H1 (cell line): ENCODE data around the gene LGALS16. TPM values are rescaled to one million over a fixed set of nuclear protein-coding genes. Genes with fewer than 3 reads are reported as not detected.

Experiments used
- CTCF ChIA-PET: fragments of 300-600 bp; sonication (Branson Sonifier 250); formaldehyde crosslinking; loops from one replicate; lab custom pipeline; 2021; ENCODE audit not compliant: partially characterized antibody; lab: Charles Lee
- POLR2A ChIA-PET: fragments of 300-600 bp; sonication (Branson Sonifier 250); formaldehyde crosslinking; loops from one replicate; lab custom pipeline; 2021; ENCODE audit warnings: inconsistent platforms; ENCODE audit not compliant: partially characterized antibody; lab: Charles Lee
- DNase-seq, 2 experiments: peaks; one replicate each; pipeline versions ENCODE4 v3.0.0 to v3.0.0-alpha.2; 2010 to 2022; ENCODE audit warnings: low spot score in 2 of 2, low read depth in 1 of 2, mixed read lengths in 1 of 2
- FAIRE-seq: peaks from 2 replicates; lab custom pipeline; 2011; peaks lifted over from hg19 to GRCh38; lab: Jason Lieb, UNC
- H2AFZ ChIP-seq: 2 replicates; pipeline ENCODE4 v1.8.1; 2012; ENCODE audit warnings: low read length, inconsistent platforms
- H2AK5ac ChIP-seq: 2 replicates; pipeline ENCODE4 v1.6.1; 2013; ENCODE audit warnings: low read depth, low read length
- H2BK120ac ChIP-seq: replicated peaks from 2 replicates; pipeline ENCODE3; 2013; ENCODE audit warnings: low read depth, low read length, inconsistent platforms
- H2BK12ac ChIP-seq: 2 replicates; pipeline ENCODE4 v1.6.1; 2013; ENCODE audit warnings: low read depth, low read length
- H2BK15ac ChIP-seq: 2 replicates; pipeline ENCODE4 v1.6.1; 2013; ENCODE audit warnings: low read length
- H2BK20ac ChIP-seq: 2 replicates; pipeline ENCODE4 v1.6.1; 2013; ENCODE audit warnings: low read length
- H2BK5ac ChIP-seq: 2 replicates; pipeline ENCODE4 v1.6.1; 2013; ENCODE audit warnings: low read depth, low read length
- H3K14ac ChIP-seq: 2 replicates; pipeline ENCODE4 v1.6.1; 2013; ENCODE audit warnings: inconsistent platforms; ENCODE audit not compliant: insufficient read length
- H3K18ac ChIP-seq: 2 replicates; pipeline ENCODE4 v1.6.1; 2013; ENCODE audit warnings: low read length; ENCODE audit errors: extremely low read depth
- H3K23ac ChIP-seq: 2 replicates; pipeline ENCODE4 v1.6.1; 2013; ENCODE audit warnings: inconsistent platforms; ENCODE audit not compliant: insufficient read length
- H3K23me2 ChIP-seq: 2 replicates; pipeline ENCODE4 v1.6.1; 2013; ENCODE audit warnings: low read depth, low read length
- H3K27ac ChIP-seq: 2 replicates; pipeline ENCODE4 v1.6.1; 2011; ENCODE audit warnings: low read depth, low read length, inconsistent platforms
- H3K27me3 ChIP-seq, 4 experiments: replicated peaks in 1 of 4; 1 replicate in 1 of 4; 2 replicates in 3 of 4; pipeline versions ENCODE4 v1.6.1 to v1.8.1; 2011 to 2013; ENCODE audit warnings: low read length in 3 of 4, mild to moderate bottlenecking in 3 of 4, inconsistent platforms in 2 of 4, mixed read lengths in 2 of 4, moderate library complexity in 1 of 4; ENCODE audit not compliant: control insufficient read depth in 3 of 4, insufficient read depth in 3 of 4; ENCODE audit errors: extremely low read depth in 1 of 4
- H3K36me3 ChIP-seq, 4 experiments: 2 replicates each; pipeline versions ENCODE4 v1.6.1 to v1.8.1; 2011 to 2013; ENCODE audit warnings: mild to moderate bottlenecking in 4 of 4, low read length in 3 of 4, moderate library complexity in 2 of 4, control low read depth in 1 of 4, inconsistent platforms in 1 of 4; ENCODE audit not compliant: insufficient read depth in 4 of 4, control insufficient read depth in 2 of 4
- H3K4ac ChIP-seq: replicated peaks from 2 replicates; pipeline ENCODE3; 2013; ENCODE audit warnings: low read length, low read depth, mixed read lengths, inconsistent platforms; ENCODE audit not compliant: insufficient read length
- H3K4me1 ChIP-seq, 4 experiments: replicated peaks in 1 of 4; 1 replicate in 1 of 4; 2 replicates in 3 of 4; pipeline versions ENCODE4 v1.6.1 to v1.8.1; 2011 to 2013; ENCODE audit warnings: low read length in 3 of 4, inconsistent platforms in 2 of 4, mixed read lengths in 1 of 4; ENCODE audit not compliant: insufficient read depth in 4 of 4, control insufficient read depth in 3 of 4
- H3K4me2 ChIP-seq, 2 experiments: 2 replicates each; pipeline versions ENCODE4 v1.6.1 to v1.8.1; 2011 to 2013; ENCODE audit warnings: low read depth in 2 of 2, low read length in 2 of 2, control low read depth in 1 of 2, inconsistent platforms in 1 of 2, mild to moderate bottlenecking in 1 of 2; ENCODE audit not compliant: insufficient read depth in 1 of 2
- H3K4me3 ChIP-seq, 4 experiments: fragments of 200-600, 300-600 bp in 1 of 4; sonication (generic), shearing (Covaris generic), sonication (Bioruptor Twin) in 1 of 4; 2 replicates each; pipeline versions ENCODE4 v1.5.1 to v1.8.1; 2011 to 2016; ENCODE audit warnings: low read length in 4 of 4, low read depth in 3 of 4, control low read depth in 2 of 4, inconsistent platforms in 2 of 4, mild to moderate bottlenecking in 2 of 4, mixed read lengths in 1 of 4, moderate library complexity in 1 of 4; ENCODE audit not compliant: insufficient read depth in 2 of 4; ENCODE audit errors: extremely low read depth in 1 of 4
- H3K56ac ChIP-seq: replicated peaks from 2 replicates; pipeline ENCODE3; 2013; ENCODE audit warnings: low read depth, mild to moderate bottlenecking, mixed read lengths, low read length, inconsistent platforms; ENCODE audit not compliant: insufficient read length
- H3K79me1 ChIP-seq: 2 replicates; pipeline ENCODE4 v1.6.1; 2013; ENCODE audit warnings: low read depth, low read length, control low read depth
- H3K79me2 ChIP-seq, 2 experiments: 2 replicates each; pipeline versions ENCODE4 v1.6.1 to v1.8.1; 2012 to 2013; ENCODE audit warnings: low read length in 2 of 2, mild to moderate bottlenecking in 2 of 2, inconsistent platforms in 1 of 2; ENCODE audit not compliant: insufficient read depth in 2 of 2, control insufficient read depth in 1 of 2
- H3K9ac ChIP-seq, 4 experiments: replicated peaks in 1 of 4; 1 replicate in 1 of 4; 2 replicates in 3 of 4; pipeline versions ENCODE4 v1.6.1 to v1.8.1; 2011 to 2013; ENCODE audit warnings: low read depth in 3 of 4, low read length in 3 of 4, control low read depth in 2 of 4, mild to moderate bottlenecking in 2 of 4, moderate library complexity in 2 of 4, inconsistent platforms in 1 of 4; ENCODE audit errors: extremely low read depth in 1 of 4
- H3K9me3 ChIP-seq, 2 experiments: 2 replicates each; pipeline versions ENCODE4 v1.6.1 to v1.8.1; 2012 to 2013; ENCODE audit warnings: mild to moderate bottlenecking in 2 of 2, moderate library complexity in 2 of 2, control low read depth in 1 of 2, inconsistent platforms in 1 of 2, low read depth in 1 of 2, low read length in 1 of 2, mixed read lengths in 1 of 2; ENCODE audit not compliant: insufficient read depth in 2 of 2
- H4K20me1 ChIP-seq, 2 experiments: replicated peaks in 1 of 2; 2 replicates each; pipeline versions ENCODE3 to v1.8.1; 2011 to 2013; ENCODE audit warnings: inconsistent platforms in 2 of 2, low read length in 2 of 2, mild to moderate bottlenecking in 1 of 2; ENCODE audit not compliant: insufficient read depth in 2 of 2, control insufficient read depth in 1 of 2
- H4K5ac ChIP-seq: 2 replicates; pipeline ENCODE4 v1.6.1; 2013; ENCODE audit warnings: low read length, low read depth, mixed read lengths, inconsistent platforms; ENCODE audit not compliant: insufficient read length
- H4K8ac ChIP-seq: 2 replicates; pipeline ENCODE4 v1.8.0; 2013; ENCODE audit warnings: mild to moderate bottlenecking, moderate library complexity, low read length, inconsistent platforms; ENCODE audit not compliant: insufficient read depth; ENCODE audit errors: extremely low read depth
- H4K91ac ChIP-seq: replicated peaks from 2 replicates; pipeline ENCODE3; 2013; ENCODE audit warnings: low read length, mixed read lengths, inconsistent platforms; ENCODE audit not compliant: insufficient read length
- BACH1 ChIP-seq: IDR thresholded peaks from 2 replicates; pipeline ENCODE4 v1.6.1; 2012; ENCODE audit warnings: low read length, improper control_type of control experiment
- RAD21 ChIP-seq, 2 experiments: IDR thresholded peaks in 1 of 2; conservative IDR thresholded peaks in 1 of 2; 2 replicates each; pipeline ENCODE4 v1.6.1; 2011; ENCODE audit warnings: low read depth in 2 of 2, low read length in 2 of 2, improper control_type of control experiment in 1 of 2, inconsistent platforms in 1 of 2, mild to moderate bottlenecking in 1 of 2, moderate library complexity in 1 of 2
- WGBS, 2 experiments: shearing (Covaris generic) in 1 of 2; methylation state at CpG; one replicate each; pipeline versions ENCODE4 v1.1.6 to v1.1.7; 2013 to 2015; ENCODE audit warnings: low lambda C conversion rate in 2 of 2, mixed read lengths in 2 of 2, inconsistent platforms in 1 of 2, low coverage in 1 of 2, missing lambda C conversion rate in 1 of 2; ENCODE audit not compliant: insufficient replicate concordance in 2 of 2, insufficient coverage in 1 of 2, insufficient read length in 1 of 2; ENCODE audit errors: extremely low coverage in 1 of 2, missing lambda C conversion rate in 1 of 2; 5-methylcytosine and 5-hydroxymethylcytosine counted together
- polyA plus RNA-seq, 7 experiments: library from polyadenylated mRNA; depleted of rRNA in 3 of 7; stranded (reverse) in 5 of 7; unstranded in 2 of 7; fragments of >200 nt in 5 of 7; fragments of 200-250 nt in 2 of 7; gene quantifications; 1 replicate in 5 of 7; 2 replicates in 1 of 7; 4 replicates in 1 of 7; pipeline versions ENCODE4 v1.2.1 to v1.2.3, GENCODE V29; 2011 to 2013; ENCODE audit warnings: missing spikeins in 2 of 7, mixed read lengths in 2 of 7
- total RNA-seq: library from RNA; stranded (reverse); fragmentation: NEBNext Ultra II Directional; extraction: Animal tissue kit (Norgen Biotek cat#: 25700); gene quantifications from 2 replicates; pipeline ENCODE4 v1.2.1, GENCODE V29; 2021

The LGALS16 gene
- total and polyA plus RNA-seq, 2 of the 8 experiments (the other 6 are each of a cell fraction or from before 2014, with no cell fraction given), result not detected

GRCh38 chr19:39677961-39678889 lies 22.5 kb downstream of the LGALS16 start:
- H3K79me2 ChIP-seq, result no peaks in the 10 kb centered on the region
- no peak for FAIRE-seq
- H2BK15ac ChIP-seq, result no peak overlapping the region
- no peak overlapping the region for H3K56ac ChIP-seq
- H3K23me2 ChIP-seq, result no peaks in the 10 kb centered on the region
- no peaks in the 10 kb centered on the region for H3K27me3 ChIP-seq
- no peaks in the 10 kb centered on the region for H3K9me3 ChIP-seq
- H3K36me3 ChIP-seq, result no peaks in the 10 kb centered on the region
- no peak overlapping the region for H3K23ac ChIP-seq
- no peak overlapping the region for H3K14ac ChIP-seq
- no peak overlapping the region for H2BK5ac ChIP-seq
- H4K91ac ChIP-seq, result no peak overlapping the region
- H2BK12ac ChIP-seq, result no peak overlapping the region
- H3K4ac ChIP-seq, result no peak overlapping the region
- H2AK5ac ChIP-seq, result no peak overlapping the region
- peaks cover 0 to 4% of the 10 kb centered on the region in 2 experiments for H4K20me1 ChIP-seq
- no peak overlapping the region for H3K4me3 ChIP-seq
- POLR2A ChIA-PET, result no interaction called here
- WGBS, 2 experiments, result 73% methylated on average over 8 of the region's 10 CpGs; no CpG with 5 or more reads in 1 of the 2 experiments
- H3K9ac ChIP-seq, result no peak overlapping the region
- CTCF ChIA-PET, result interaction anchor here (0.8 to 1.4 kb wide), 4 partner anchors 75 to 165 kb away, joined by 3 to 4 read pairs (median 3); no protein-coding TSS in a partner anchor
- TF ChIP-seq RAD21 (IDR thresholded peaks at IDR 0.05 in 1 of 2, conservative IDR thresholded peaks at IDR 0.05 in 1 of 2; ENCODE audit: low read depth in 2 of 2, low read length in 2 of 2) (peak in 1 of 2 experiments; percentile 20; a peak in 2 of 4 replicates), BACH1 (no peak)
- H3K4me2 ChIP-seq, result no peak overlapping the region
- no peak overlapping the region for H3K18ac ChIP-seq
- DNase-seq, result no peak
- H2BK120ac ChIP-seq, result no peak overlapping the region
- H3K4me1 ChIP-seq, result no peaks in the 10 kb centered on the region
- 0 out of 2 replicates have a peak overlapping the region, but pooled peaks have one; percentile 34 for H2AFZ ChIP-seq
- no peak overlapping the region for H3K27ac ChIP-seq
- H3K79me1 ChIP-seq, result no peaks in the 10 kb centered on the region
- H4K5ac ChIP-seq, result no peak overlapping the region
- no peak overlapping the region for H4K8ac ChIP-seq
- no peak overlapping the region; the same call in 1 of the 2 replicates for H2BK20ac ChIP-seq
